Karpas-422 (cell line): ENCODE measurements around the gene PNKP. TPM values are rescaled to one million over a fixed set of nuclear protein-coding genes. Genes with fewer than 3 reads are reported as not detected.

Experiments used
- DNase-seq: peaks from one replicate; pipeline ENCODE4 v3.0.0-alpha.2; 2015
- H2AFZ ChIP-seq: fragments of 200-600 bp; sonication (generic); 2 replicates; pipeline ENCODE4 v1.6.1; 2014; ENCODE audit warnings: antibody characterized with exemption, low read length, mixed read lengths
- H3K27ac ChIP-seq: fragments of 200-600 bp; sonication (generic); 2 replicates; pipeline ENCODE4 v1.5.1; 2014; ENCODE audit warnings: mild to moderate bottlenecking, low read length, moderate library complexity
- H3K27me3 ChIP-seq: fragments of 200-600 bp; sonication (generic); 2 replicates; pipeline ENCODE4 v1.6.1; 2014; ENCODE audit warnings: low read length, mixed read lengths
- H3K36me3 ChIP-seq: fragments of 200-600 bp; sonication (generic); 2 replicates; pipeline ENCODE4 v1.6.1; 2014; ENCODE audit warnings: low read length, mixed read lengths; ENCODE audit not compliant: insufficient read depth
- H3K4me1 ChIP-seq: fragments of 200-600 bp; sonication (generic); 2 replicates; pipeline ENCODE4 v1.6.1; 2014; ENCODE audit warnings: mild to moderate bottlenecking, low read length, mixed read lengths
- H3K4me2 ChIP-seq: fragments of 200-600 bp; sonication (generic); 2 replicates; pipeline ENCODE4 v1.6.1; 2014; ENCODE audit warnings: low read length, low read depth, mild to moderate bottlenecking; ENCODE audit not compliant: poor library complexity, severe bottlenecking
- H3K4me3 ChIP-seq: fragments of 200-600 bp; sonication (generic); 2 replicates; pipeline ENCODE4 v1.5.1; 2014; ENCODE audit warnings: mild to moderate bottlenecking, antibody characterized with exemption, low read length, mixed read lengths
- H3K79me2 ChIP-seq: fragments of 200-600 bp; sonication (generic); 2 replicates; pipeline ENCODE4 v1.6.1; 2014; ENCODE audit warnings: mild to moderate bottlenecking, low read length, mixed read lengths
- H3K9ac ChIP-seq: fragments of 200-600 bp; sonication (generic); 2 replicates; pipeline ENCODE4 v1.6.0; 2014; ENCODE audit warnings: low read length
- H3K9me2 ChIP-seq: fragments of 200-600 bp; sonication (generic), shearing (Covaris generic); replicated peaks from 2 replicates; pipeline ENCODE4 v1.6.0; 2014; ENCODE audit warnings: mild to moderate bottlenecking, low read length, moderate library complexity; ENCODE audit not compliant: insufficient read depth
- H3K9me3 ChIP-seq: fragments of 300-700, 200-600 bp; sonication (generic); 2 replicates; pipeline ENCODE4 v1.6.1; 2014; ENCODE audit warnings: low read length, mixed read lengths
- H4K20me1 ChIP-seq: fragments of 200-600 bp; sonication (generic); 2 replicates; pipeline ENCODE4 v1.6.1; 2014; ENCODE audit warnings: mild to moderate bottlenecking, antibody characterized with exemption, low read length, low read depth; ENCODE audit not compliant: insufficient read depth
- total RNA-seq: library from RNA; depleted of rRNA; stranded (reverse); fragments of >200 nt; shearing (Covaris generic); gene quantifications from 2 replicates; pipeline ENCODE4 v1.2.3, GENCODE V29; 2014; ENCODE audit warnings: low replicate concordance

Gene PNKP
- total RNA-seq, 1 experiment from 2014 or later: 49.4 TPM

- Histone ChIP-seq H3K9me2 (no peaks in the 10 kb centered on the region), H3K79me2 (no peaks in the 10 kb centered on the region), H2AFZ (no peak overlapping the region), H3K4me1 (peaks cover 21% of the 10 kb centered on the region), H3K9me3 (no peaks in the 10 kb centered on the region), H3K9ac (no peak overlapping the region), H3K27ac (no peak overlapping the region), H3K4me2 (no peak overlapping the region), H4K20me1 (peaks cover 12% of the 10 kb centered on the region; the same call in 1 of the 2 replicates), H3K36me3 (peaks cover 20% of the 10 kb centered on the region), H3K4me3 (no peak overlapping the region), H3K27me3 (no peaks in the 10 kb centered on the region)
- DNase-seq: no peak
These were observed 19.8 kb upstream of the PNKP start for GRCh38 chr19:49887037-49887664.

GRCh38 chr19:49884760-49885159 lies 17.4 kb upstream of the PNKP start:
- Histone ChIP-seq H3K36me3 (peaks cover 29% of the 10 kb centered on the region), H2AFZ (no peak overlapping the region), H3K27me3 (no peaks in the 10 kb centered on the region), H4K20me1 (peaks cover 12% of the 10 kb centered on the region; the same call in 1 of the 2 replicates), H3K4me1 (peaks cover 8% of the 10 kb centered on the region), H3K9ac (no peak overlapping the region), H3K9me3 (no peaks in the 10 kb centered on the region), H3K79me2 (no peaks in the 10 kb centered on the region), H3K9me2 (no peaks in the 10 kb centered on the region), H3K27ac (no peak overlapping the region), H3K4me3 (no peak overlapping the region), H3K4me2 (no peak overlapping the region)
- no peak for DNase-seq

GRCh38 chr19:49884109-49884508 lies 16.7 kb upstream of the PNKP start:
- Histone ChIP-seq H3K9me2 (no peaks in the 10 kb centered on the region), H3K27ac (no peak overlapping the region), H3K79me2 (no peaks in the 10 kb centered on the region; the same call in 1 of the 2 replicates), H3K36me3 (peaks cover 34% of the 10 kb centered on the region), H3K4me1 (peaks cover 9% of the 10 kb centered on the region), H3K4me3 (no peak overlapping the region), H2AFZ (no peak overlapping the region), H3K9ac (no peak overlapping the region), H3K9me3 (no peaks in the 10 kb centered on the region), H3K27me3 (no peaks in the 10 kb centered on the region), H3K4me2 (no peak overlapping the region), H4K20me1 (peaks cover 12% of the 10 kb centered on the region; the same call in 1 of the 2 replicates)
- DNase-seq: no peak

- Histone ChIP-seq H3K27me3 (no peaks in the 10 kb centered on the region), H3K9me3 (no peaks in the 10 kb centered on the region), H3K4me1 (peaks cover 18% of the 10 kb centered on the region), H3K36me3 (peaks cover 36% of the 10 kb centered on the region), H2AFZ (no peak overlapping the region), H3K79me2 (peaks cover 10% of the 10 kb centered on the region; the same call in 1 of the 2 replicates), H3K27ac (no peak overlapping the region), H3K4me3 (no peak overlapping the region), H3K9me2 (no peaks in the 10 kb centered on the region), H3K4me2 (no peak overlapping the region), H3K9ac (no peak overlapping the region), H4K20me1 (peaks cover 12% of the 10 kb centered on the region; the same call in 1 of the 2 replicates)
- no peak for DNase-seq
These were observed 15.7 kb upstream of the PNKP start for GRCh38 chr19:49883094-49883493.

GRCh38 chr19:49882643-49883042 lies 15.3 kb upstream of the PNKP start:
- no peaks in the 10 kb centered on the region for H3K9me3 ChIP-seq
- H3K9me2 ChIP-seq: no peaks in the 10 kb centered on the region
- H3K27me3 ChIP-seq: no peaks in the 10 kb centered on the region
- H4K20me1 ChIP-seq: peaks cover 9% of the 10 kb centered on the region; the same call in 1 of the 2 replicates
- H3K79me2 ChIP-seq: peaks cover 10% of the 10 kb centered on the region; the same call in 1 of the 2 replicates
- no peak overlapping the region for H3K4me2 ChIP-seq
- H3K9ac ChIP-seq: no peak overlapping the region
- no peak for DNase-seq
- no peak overlapping the region for H3K4me3 ChIP-seq
- H3K36me3 ChIP-seq: peaks cover 36% of the 10 kb centered on the region
- H3K4me1 ChIP-seq: peaks cover 16% of the 10 kb centered on the region
- H3K27ac ChIP-seq: no peak overlapping the region
- H2AFZ ChIP-seq: no peak overlapping the region

DNA sequence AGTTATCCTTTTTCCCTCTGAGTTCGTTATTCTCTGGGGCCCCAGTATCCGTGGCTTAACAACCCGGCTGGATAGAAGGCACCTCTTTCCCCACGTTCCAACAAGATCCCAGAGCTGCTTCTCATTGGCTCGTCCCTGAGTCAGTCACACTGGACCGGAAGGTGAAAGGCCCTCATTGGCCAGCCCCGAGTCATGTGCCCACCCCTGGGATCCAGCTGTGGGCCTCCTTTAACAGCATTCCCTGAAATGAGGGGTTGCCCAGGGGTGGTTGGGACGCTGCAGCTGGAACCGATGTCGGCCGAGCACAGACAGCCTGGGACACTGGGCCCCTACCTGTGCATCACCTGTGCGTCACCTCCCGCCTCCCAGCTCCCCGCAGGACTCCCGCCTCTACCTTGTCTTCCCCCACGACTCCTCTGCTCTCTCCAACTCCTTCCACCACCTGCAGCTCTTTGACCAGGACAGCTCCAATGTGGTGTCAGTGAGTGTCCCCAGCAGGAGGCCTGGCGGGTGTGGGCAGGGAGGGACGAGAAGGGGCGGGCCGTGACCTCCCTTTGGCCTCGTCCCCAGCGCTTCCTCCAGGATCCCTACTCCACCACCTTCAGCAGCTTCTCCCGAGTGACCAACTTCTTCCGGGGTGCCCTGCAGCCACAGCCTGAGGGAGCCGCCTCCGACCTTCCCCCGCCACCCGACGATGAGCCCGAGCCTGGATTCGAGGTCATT lies 14.5 kb upstream of the PNKP start:
- Histone ChIP-seq H3K36me3 (peaks cover 36% of the 10 kb centered on the region), H3K9ac (no peak overlapping the region)

GRCh38 chr19:49881186-49881585 lies 13.8 kb upstream of the PNKP start:
- DNase-seq: no peak
- Histone ChIP-seq H3K4me3 (no peak overlapping the region), H3K9me3 (no peaks in the 10 kb centered on the region), H2AFZ (no peak overlapping the region), H3K36me3 (peaks cover 36% of the 10 kb centered on the region), H3K27ac (no peak overlapping the region), H3K79me2 (peaks cover 10% of the 10 kb centered on the region; the same call in 1 of the 2 replicates), H3K4me2 (no peak overlapping the region), H4K20me1 (0 out of 2 replicates have a peak, but pooled peaks cover 1% of the 10 kb centered on the region), H3K9ac (no peak overlapping the region), H3K27me3 (no peaks in the 10 kb centered on the region), H3K4me1 (peaks cover 14% of the 10 kb centered on the region), H3K9me2 (no peaks in the 10 kb centered on the region)

More for the DNA sequence above, 14.5 kb upstream of the PNKP start:
- H2AFZ ChIP-seq: no peak overlapping the region
- H3K9me3 ChIP-seq: no peaks in the 10 kb centered on the region
- no peaks in the 10 kb centered on the region for H3K27me3 ChIP-seq
- 0 out of 2 replicates have a peak, but pooled peaks cover 3% of the 10 kb centered on the region for H4K20me1 ChIP-seq
- H3K4me1 ChIP-seq: peaks cover 14% of the 10 kb centered on the region
- no peak for DNase-seq
- peaks cover 10% of the 10 kb centered on the region; the same call in 1 of the 2 replicates for H3K79me2 ChIP-seq
- no peaks in the 10 kb centered on the region for H3K9me2 ChIP-seq
- no peak overlapping the region for H3K4me2 ChIP-seq
- no peak overlapping the region for H3K27ac ChIP-seq
- H3K4me3 ChIP-seq: no peak overlapping the region

GRCh38 chr19:49880162-49880869 lies 12.9 kb upstream of the PNKP start:
- H3K9me3 ChIP-seq: no peaks in the 10 kb centered on the region
- no peaks in the 10 kb centered on the region for H3K27me3 ChIP-seq
- no peak overlapping the region for H2AFZ ChIP-seq
- H3K79me2 ChIP-seq: peaks cover 18% of the 10 kb centered on the region
- no peaks in the 10 kb centered on the region for H4K20me1 ChIP-seq
- H3K9me2 ChIP-seq: no peaks in the 10 kb centered on the region
- no peak overlapping the region for H3K4me3 ChIP-seq
- no peak overlapping the region for H3K27ac ChIP-seq
- no peak overlapping the region for H3K9ac ChIP-seq
- H3K4me2 ChIP-seq: no peak overlapping the region
- no peak for DNase-seq
- peaks cover 18% of the 10 kb centered on the region for H3K4me1 ChIP-seq
- H3K36me3 ChIP-seq: peaks cover 36% of the 10 kb centered on the region
